ENCODE results near the gene AEBP2. TPM values are rescaled to one million over a fixed set of nuclear protein-coding genes. Genes with fewer than 3 reads are reported as not detected.
A peak's percentile ranks its signal among the peaks of the same experiment; 100 is the strongest.

AEBP2 gene
- total and polyA plus RNA-seq, 4 donors = 8.6 to 78.2 (median 21.6) TPM

GRCh38 chr12:19491863-19492262, 52.6 kb downstream of the AEBP2 start:
- WGBS, 2 donors = 76 to 95% methylated on average over 3 of the region's 3 CpGs
- H3K9ac ChIP-seq (ENCODE audit: insufficient read depth in 1 of 2, low read length in 2 of 2) = no peak overlapping the region
- H3K4me1 ChIP-seq (ENCODE audit: control insufficient read depth in 5 of 5, insufficient read depth in 5 of 5, low read length in 5 of 5) = peaks cover 0 to 9% (median 0%) of the 10 kb centered on the region in 5 donors
- H3K9me3 ChIP-seq (ENCODE audit: control insufficient read depth in 4 of 4, insufficient read depth in 3 of 4, low read length in 3 of 4) = no peaks in the 10 kb centered on the region
- ATAC-seq (ENCODE audit: insufficient read depth, low FRiP score) (no peak), DNase-seq (no peak)
- no peak for TF ChIP-seq CTCF (IDR thresholded peaks at IDR 0.05; ENCODE audit: control extremely low read depth, extremely low read depth)
- H3K27me3 ChIP-seq (ENCODE audit: control insufficient read depth in 3 of 3, insufficient read depth in 3 of 3, low read length in 2 of 3) = no peaks in the 10 kb centered on the region
- no peak overlapping the region for H3K27ac ChIP-seq (ENCODE audit: low read depth in 1 of 2, low read length in 1 of 2)
- H3K4me3 ChIP-seq = no peak overlapping the region
- H3K36me3 ChIP-seq (ENCODE audit: control insufficient read depth in 4 of 4, insufficient read depth in 4 of 4, low read length in 4 of 4) = peaks cover 0 to 23% (median 5%) of the 10 kb centered on the region in 4 donors

GRCh38 chr12:19496219-19496878, 57.1 kb downstream of the AEBP2 start:
- Histone ChIP-seq H3K27me3 (ENCODE audit: control insufficient read depth in 3 of 3, insufficient read depth in 3 of 3, low read length in 2 of 3) (no peaks in the 10 kb centered on the region), H3K27ac (ENCODE audit: low read depth in 1 of 2, low read length in 1 of 2) (no peak overlapping the region), H3K4me1 (ENCODE audit: control insufficient read depth in 5 of 5, insufficient read depth in 5 of 5, low read length in 5 of 5) (peaks cover 0 to 5% (median 3%) of the 10 kb centered on the region in 5 donors), H3K36me3 (ENCODE audit: control insufficient read depth in 4 of 4, insufficient read depth in 4 of 4, low read length in 4 of 4) (peaks cover 0 to 29% (median 7%) of the 10 kb centered on the region in 4 donors), H3K9ac (ENCODE audit: insufficient read depth in 1 of 2, low read length in 2 of 2) (no peak overlapping the region), H3K9me3 (ENCODE audit: control insufficient read depth in 4 of 4, insufficient read depth in 3 of 4, low read length in 3 of 4) (peaks cover 0 to under 1% (median 0%) of the 10 kb centered on the region in 4 donors), H3K4me3 (no peak overlapping the region)
- 90 to 93% methylated on average over 5 of the region's 5 CpGs for WGBS, 2 donors
- no peak for TF ChIP-seq CTCF (IDR thresholded peaks at IDR 0.05; ENCODE audit: control extremely low read depth, extremely low read depth)
- no peak for DNase-seq
- ATAC-seq (ENCODE audit: insufficient read depth, low FRiP score) = no peak

GRCh38 chr12:19498099-19498498, 58.8 kb downstream of the AEBP2 start:
- H3K27ac ChIP-seq (ENCODE audit: low read depth in 1 of 2, low read length in 1 of 2) = no peak overlapping the region
- WGBS, 2 donors = 31 to 56% methylated on average over 2 of the region's 2 CpGs
- peaks cover 0 to 1% (median 0%) of the 10 kb centered on the region in 4 donors for H3K9me3 ChIP-seq (ENCODE audit: control insufficient read depth in 4 of 4, insufficient read depth in 3 of 4, low read length in 3 of 4)
- ATAC-seq (ENCODE audit: insufficient read depth, low FRiP score) (no peak), DNase-seq (peak in 1 of 3 donors; percentile 23)
- no peaks in the 10 kb centered on the region for H3K27me3 ChIP-seq (ENCODE audit: control insufficient read depth in 3 of 3, insufficient read depth in 3 of 3, low read length in 2 of 3)
- H3K4me3 ChIP-seq = no peak overlapping the region
- H3K36me3 ChIP-seq (ENCODE audit: control insufficient read depth in 4 of 4, insufficient read depth in 4 of 4, low read length in 4 of 4) = peaks cover 0 to 33% (median 7%) of the 10 kb centered on the region in 4 donors
- no peak overlapping the region for H3K9ac ChIP-seq (ENCODE audit: insufficient read depth in 1 of 2, low read length in 2 of 2)
- no peak for TF ChIP-seq CTCF (IDR thresholded peaks at IDR 0.05; ENCODE audit: control extremely low read depth, extremely low read depth)
- H3K4me1 ChIP-seq (ENCODE audit: control insufficient read depth in 5 of 5, insufficient read depth in 5 of 5, low read length in 5 of 5) = peaks cover 0 to 3% (median 3%) of the 10 kb centered on the region in 5 donors
